HEK293 (cell line): Measurements from ENCODE around the gene SCAF11.

Source experiments
- CTCF ChIA-PET: fragments of 350-600 bp; formaldehyde crosslinking; extraction: SDS; loops from one replicate; lab custom pipeline; 2021; ENCODE audit warnings: antibody characterized with exemption; lab: Yijun Ruan, JAX
- POLR2A ChIA-PET: fragments of 300-600 bp; formaldehyde crosslinking; extraction: SDS; loops from one replicate; lab custom pipeline; 2020; ENCODE audit warnings: antibody characterized with exemption, inconsistent platforms; lab: Yijun Ruan, JAX
- H3K27ac ChIP-seq: fragments of 200-500 bp; sonication (Bioruptor generic); 2 replicates; pipeline ENCODE4 v1.5.1; 2014; ENCODE audit warnings: low read depth, low read length, control low read depth, inconsistent platforms; ENCODE audit errors: extremely low read depth
- H3K36me3 ChIP-seq, 2 experiments: fragments of 200-500 bp in 1 of 2; sonication (Bioruptor generic) in 1 of 2; 1 replicate in 1 of 2; 2 replicates in 1 of 2; pipeline ENCODE4 v1.5.1; 2014 to 2017; ENCODE audit warnings: inconsistent platforms in 2 of 2, low read length in 2 of 2; ENCODE audit not compliant: control insufficient read depth in 2 of 2, insufficient read depth in 1 of 2
- H3K4me1 ChIP-seq: fragments of 200-500 bp; sonication (Bioruptor generic); 2 replicates; pipeline ENCODE4 v1.5.1; 2014; ENCODE audit warnings: mild to moderate bottlenecking, low read length, inconsistent platforms; ENCODE audit not compliant: control insufficient read depth, insufficient read depth
- H3K4me3 ChIP-seq: 2 replicates; pipeline ENCODE4 v1.5.1; 2011; ENCODE audit warnings: low read depth, mild to moderate bottlenecking, control low read depth, low read length, moderate library complexity
- H3K9me3 ChIP-seq: fragments of 200-500 bp; sonication (Bioruptor generic); 2 replicates; pipeline ENCODE4 v1.5.1; 2014; ENCODE audit warnings: low read depth, low read length, inconsistent platforms; ENCODE audit not compliant: control insufficient read depth, insufficient read depth
- BCL11A ChIP-seq: fragments of 450-650 bp; formaldehyde crosslinking; IDR thresholded peaks from 2 replicates; pipeline ENCODE4 v1.5.1; 2016; ENCODE audit warnings: low read depth, missing biosample characterization, missing genetic modification characterization
- CTCF ChIP-seq: fragments of 450-650 bp; formaldehyde crosslinking; IDR thresholded peaks from 2 replicates; pipeline ENCODE4 v1.5.1; 2016; ENCODE audit warnings: missing biosample characterization, missing genetic modification characterization
- EGR2 ChIP-seq: fragments of 450-650 bp; formaldehyde crosslinking; IDR thresholded peaks from 2 replicates; pipeline ENCODE4 v1.5.1; 2016; ENCODE audit warnings: low read depth, missing biosample characterization, missing genetic modification characterization
- GLIS1 ChIP-seq: fragments of 450-650 bp; formaldehyde crosslinking; IDR thresholded peaks from 2 replicates; pipeline ENCODE4 v1.5.1; 2016; ENCODE audit warnings: missing biosample characterization, missing genetic modification characterization
- HOXD13 ChIP-seq: sonication (generic); formaldehyde crosslinking; IDR thresholded peaks from 2 replicates; pipeline ENCODE4 v1.8.0; 2022; ENCODE audit warnings: missing genetic modification reagents, borderline replicate concordance
- OSR2 ChIP-seq: fragments of 450-650 bp; formaldehyde crosslinking; IDR thresholded peaks from 2 replicates; pipeline ENCODE4 v1.5.1; 2016; ENCODE audit warnings: missing biosample characterization, missing genetic modification characterization
- OVOL3 ChIP-seq: fragments of 450-650 bp; formaldehyde crosslinking; IDR thresholded peaks from 2 replicates; pipeline ENCODE4 v1.5.1; 2016; ENCODE audit warnings: missing biosample characterization, missing genetic modification characterization
- PATZ1 ChIP-seq: fragments of 450-650 bp; formaldehyde crosslinking; IDR thresholded peaks from 2 replicates; pipeline ENCODE4 v1.5.1; 2016; ENCODE audit warnings: missing biosample characterization, missing genetic modification characterization
- REST ChIP-seq: fragments of 450-650 bp; formaldehyde crosslinking; IDR thresholded peaks from 2 replicates; pipeline ENCODE4 v1.5.1; 2016; ENCODE audit warnings: missing biosample characterization, missing genetic modification characterization
- ZBTB21 ChIP-seq: fragments of 450-650 bp; formaldehyde crosslinking; IDR thresholded peaks from 2 replicates; pipeline ENCODE4 v1.5.1; 2017; ENCODE audit warnings: missing biosample characterization, missing genetic modification characterization
- ZBTB8A ChIP-seq: fragments of 450-650 bp; formaldehyde crosslinking; IDR thresholded peaks from 2 replicates; pipeline ENCODE4 v1.5.1; 2016; ENCODE audit warnings: missing biosample characterization, missing genetic modification characterization
- ZEB2 ChIP-seq: fragments of 450-650 bp; formaldehyde crosslinking; IDR thresholded peaks from 2 replicates; pipeline ENCODE4 v1.5.1; 2016; ENCODE audit warnings: missing biosample characterization, missing genetic modification characterization
- ZFP3 ChIP-seq: fragments of 450-650 bp; formaldehyde crosslinking; IDR thresholded peaks from 2 replicates; pipeline ENCODE4 v1.5.1; 2016; ENCODE audit warnings: low read depth, missing biosample characterization, missing genetic modification characterization
- ZNF133 ChIP-seq: fragments of 450-650 bp; formaldehyde crosslinking; IDR thresholded peaks from 2 replicates; pipeline ENCODE4 v1.5.1; 2016; ENCODE audit warnings: missing biosample characterization, missing genetic modification characterization
- ZNF140 ChIP-seq: fragments of 450-650 bp; formaldehyde crosslinking; IDR thresholded peaks from 2 replicates; pipeline ENCODE4 v1.5.1; 2016; ENCODE audit warnings: missing biosample characterization, missing genetic modification characterization
- ZNF354C ChIP-seq: fragments of 450-650 bp; formaldehyde crosslinking; IDR thresholded peaks from 2 replicates; pipeline ENCODE4 v1.5.1; 2016; ENCODE audit warnings: missing biosample characterization, missing genetic modification characterization, low read depth, borderline replicate concordance
- ZNF37A ChIP-seq: fragments of 450-650 bp; IDR thresholded peaks from 2 replicates; pipeline ENCODE4 v1.5.1; 2018; ENCODE audit warnings: missing biosample characterization, missing genetic modification characterization
- ZNF510 ChIP-seq: fragments of 450-650 bp; formaldehyde crosslinking; IDR thresholded peaks from 2 replicates; pipeline ENCODE4 v1.5.1; 2018; ENCODE audit warnings: mild to moderate bottlenecking, missing genetic modification characterization, missing biosample characterization; ENCODE audit not compliant: insufficient replicate concordance
- ZNF513 ChIP-seq: fragments of 450-650 bp; IDR thresholded peaks from 2 replicates; pipeline ENCODE4 v1.5.1; 2018; ENCODE audit warnings: missing biosample characterization, missing genetic modification characterization
- ZNF529 ChIP-seq: fragments of 450-650 bp; formaldehyde crosslinking; IDR thresholded peaks from 2 replicates; pipeline ENCODE4 v1.5.1; 2017; ENCODE audit warnings: missing genetic modification characterization, missing biosample characterization; ENCODE audit not compliant: insufficient replicate concordance
- ZNF585B ChIP-seq: fragments of 450-650 bp; formaldehyde crosslinking; IDR thresholded peaks from 2 replicates; pipeline ENCODE4 v1.5.1; 2016; ENCODE audit warnings: missing biosample characterization, missing genetic modification characterization
- ZNF610 ChIP-seq: fragments of 450-650 bp; formaldehyde crosslinking; IDR thresholded peaks from 2 replicates; pipeline ENCODE4 v1.5.1; 2016; ENCODE audit warnings: missing biosample characterization, missing genetic modification characterization, borderline replicate concordance
- ZNF645 ChIP-seq: fragments of 450-650 bp; formaldehyde crosslinking; IDR thresholded peaks from 2 replicates; pipeline ENCODE4; 2016; ENCODE audit warnings: missing biosample characterization, missing genetic modification characterization
- ZNF660 ChIP-seq: fragments of 450-650 bp; IDR thresholded peaks from 2 replicates; pipeline ENCODE4 v1.5.1; 2018; ENCODE audit warnings: missing biosample characterization, mild to moderate bottlenecking, missing genetic modification characterization
- ZNF768 ChIP-seq: fragments of 450-650 bp; formaldehyde crosslinking; IDR thresholded peaks from 2 replicates; pipeline ENCODE4 v1.5.1; 2018; ENCODE audit warnings: missing biosample characterization, mild to moderate bottlenecking, missing genetic modification characterization
- ZNF777 ChIP-seq: fragments of 450-650 bp; formaldehyde crosslinking; IDR thresholded peaks from 2 replicates; pipeline ENCODE4 v1.5.1; 2017; ENCODE audit warnings: missing biosample characterization, missing genetic modification characterization, borderline replicate concordance
- ZNF791 ChIP-seq: fragments of 450-650 bp; formaldehyde crosslinking; IDR thresholded peaks from 2 replicates; pipeline ENCODE4 v1.5.1; 2016; ENCODE audit warnings: missing biosample characterization, missing genetic modification characterization
- ZNF843 ChIP-seq: fragments of 450-650 bp; formaldehyde crosslinking; IDR thresholded peaks from 2 replicates; pipeline ENCODE4 v1.5.1; 2016; ENCODE audit warnings: missing biosample characterization, missing genetic modification characterization
- ZSCAN16 ChIP-seq: fragments of 450-650 bp; formaldehyde crosslinking; IDR thresholded peaks from 2 replicates; pipeline ENCODE4 v1.5.1; 2016; ENCODE audit warnings: missing biosample characterization, missing genetic modification characterization

Gene SCAF11

GRCh38 chr12:45970391-45970790 is 20.0 kb downstream of the SCAF11 start:
- POLR2A ChIA-PET, result no interaction called here
- no peaks in the 10 kb centered on the region for H3K4me1 ChIP-seq
- H3K4me3 ChIP-seq, result no peak overlapping the region
- H3K27ac ChIP-seq, result no peak overlapping the region
- CTCF ChIA-PET, result no interaction called here
- peaks cover 5 to 13% of the 10 kb centered on the region in 2 experiments; a peak in 2 of 3 replicates for H3K36me3 ChIP-seq
- no peaks in the 10 kb centered on the region; the same call in 1 of the 2 replicates for H3K9me3 ChIP-seq
- no peak for TF ChIP-seq ZEB2
- TF ChIP-seq OSR2 (tag by site-specific recombination), result no peak
- TF ChIP-seq ZNF529 (tag by site-specific recombination), result no peak
- no peak for TF ChIP-seq ZNF354C (tag by site-specific recombination)
- no peak for TF ChIP-seq BCL11A
- no peak for TF ChIP-seq ZNF510
- TF ChIP-seq ZSCAN16 (tag by site-specific recombination), result no peak
- TF ChIP-seq ZNF140 (tag by site-specific recombination), result no peak
- no peak for TF ChIP-seq ZNF768 (tag by site-specific recombination)
- TF ChIP-seq ZNF660 (tag by site-specific recombination), result no peak
- no peak for TF ChIP-seq HOXD13 (CRISPR knock-in tag)
- no peak for TF ChIP-seq OVOL3
- TF ChIP-seq ZBTB8A (tag by site-specific recombination), result no peak
- no peak for TF ChIP-seq PATZ1
- no peak for TF ChIP-seq ZFP3 (tag by site-specific recombination)

GRCh38 chr12:45969084-45969483 is 21.3 kb downstream of the SCAF11 start:
- ChIA-PET POLR2A (no interaction called here), CTCF (no interaction called here)
- Histone ChIP-seq H3K36me3 (peaks cover 5 to 16% of the 10 kb centered on the region in 2 experiments; a peak in 2 of 3 replicates), H3K4me1 (no peaks in the 10 kb centered on the region), H3K4me3 (no peak overlapping the region), H3K9me3 (no peaks in the 10 kb centered on the region; the same call in 1 of the 2 replicates), H3K27ac (no peak overlapping the region)
- TF ChIP-seq ZNF791 (tag by site-specific recombination) (no peak), ZBTB21 (tag by site-specific recombination) (no peak), ZNF513 (tag by site-specific recombination) (no peak), CTCF (tag by site-specific recombination) (no peak), ZNF645 (no peak), ZNF610 (tag by site-specific recombination) (no peak), GLIS1 (no peak), ZNF133 (tag by site-specific recombination) (no peak), ZNF37A (tag by site-specific recombination) (no peak), ZNF777 (tag by site-specific recombination) (no peak), EGR2 (tag by site-specific recombination) (no peak), ZNF585B (tag by site-specific recombination) (no peak), REST (no peak), ZNF843 (tag by site-specific recombination) (no peak)
